Ovary (tissue), 9 donors: ENCODE measurements around the gene MYOM3. TPM values are rescaled to one million over a fixed set of nuclear protein-coding genes. Genes with fewer than 3 reads are reported as not detected.

ENCODE experiments used
- DNase-seq, 5 donors: peaks; one replicate each; pipeline ENCODE4 v3.0.0-alpha.2; 2019 to 2020
- H3K27ac ChIP-seq, 2 donors: fragments of 200-600 bp; one replicate each; pipeline versions ENCODE4 v1.5.1 to v1.8.0; 2019 to 2022
- H3K27me3 ChIP-seq: fragments of 200-600 bp; one replicate; pipeline ENCODE4 v1.8.0; 2022
- H3K36me3 ChIP-seq: fragments of 200-600 bp; sonication (generic); one replicate; pipeline ENCODE4 v1.5.1; 2019
- H3K4me1 ChIP-seq: one replicate; pipeline ENCODE4 v1.8.1; 2013; ENCODE audit warnings: mild to moderate bottlenecking, moderate library complexity; ENCODE audit not compliant: insufficient read depth
- H3K4me3 ChIP-seq: fragments of 200-600 bp; sonication (generic); one replicate; pipeline ENCODE4 v1.5.1; 2017
- H3K9me3 ChIP-seq, 2 donors: fragments of 200-600 bp in 1 of 2; sonication (generic) in 1 of 2; one replicate each; pipeline versions ENCODE4 v1.5.1 to v1.8.1; 2013 to 2019; ENCODE audit warnings: mild to moderate bottlenecking in 1 of 2, moderate library complexity in 1 of 2
- CTCF ChIP-seq, 3 donors: fragments of 450-650 bp in 2 of 3; fragments of 200-600 bp in 1 of 3; IDR thresholded peaks; one replicate each; pipeline versions ENCODE4 v1.5.1 to v1.8.0; 2016 to 2022; ENCODE audit warnings: antibody characterized with exemption in 3 of 3, mild to moderate bottlenecking in 1 of 3
- EP300 ChIP-seq: sonication (generic); formaldehyde crosslinking; IDR thresholded peaks from one replicate; pipeline ENCODE4 v1.6.1; 2017; ENCODE audit warnings: antibody characterized with exemption
- POLR2A ChIP-seq: fragments of 450-650 bp; IDR thresholded peaks from one replicate; pipeline ENCODE4 v1.6.1; 2017; ENCODE audit warnings: antibody characterized with exemption, mild to moderate bottlenecking, moderate library complexity
- WGBS, 3 donors: extraction: QIAGEN DNeasy Blood & Tissue Kit in 1 of 3; methylation state at CpG; one replicate each; pipeline versions ENCODE4 v1.1.5 to v1.1.7; 2013 to 2017; 5-methylcytosine and 5-hydroxymethylcytosine counted together
- intact Hi-C, 4 donors: fragments of 100-400 bp; cut with DNase I; formaldehyde crosslinking; loops; one replicate each; pipeline versions ENCODE4 v1.11.0 to v1.15.1; 2022 to 2023
- polyA plus RNA-seq, 2 donors: library from polyadenylated mRNA; stranded (reverse); fragments of 200-250 nt in 1 of 2; fragments of 350-450 nt in 1 of 2; fragmentation: Illumina TruSeq in 1 of 2; extraction: RNeasy Lipid Tissue Mini Kit (QIAGEN cat#74804) in 1 of 2; gene quantifications; one replicate each; pipeline ENCODE4 v1.2.3, GENCODE V29; 2013 to 2014
- total RNA-seq, 7 donors: library from RNA; depleted of rRNA in 2 of 7; stranded (reverse); fragments of >200 nt in 2 of 7; fragmentation: NEBNext Ultra II Directional in 3 of 7; extraction: Animal tissue kit (Norgen Biotek cat#: 25700) in 3 of 7; gene quantifications; one replicate each; pipeline versions ENCODE4 v1.1.0 to v1.2.4, GENCODE V29; 2016 to 2023
- donor health status: DM: no; HTN: no; CAD: no; lungs with moderate emphysema.
- donor health status: DM: no; HTN: no; CAD: no.
- donor health status: Bipolar disorder and iron deficiency.
- donor health status: DM: yes; HTN: yes; CAD: no.
- donor health status: DM: no; HTN: no; CAD: no.
- donor health status: DM: yes; HTN: yes; CAD: no.

Gene MYOM3
- total and polyA plus RNA-seq, 9 donors, result 0.08 to 1.2 (median 0.27) TPM

- Histone ChIP-seq H3K27me3 (no peaks in the 10 kb centered on the region), H3K27ac (no peak overlapping the region), H3K4me1 (no peaks in the 10 kb centered on the region), H3K9me3 (no peaks in the 10 kb centered on the region), H3K36me3 (no peaks in the 10 kb centered on the region), H3K4me3 (no peak overlapping the region)
- intact Hi-C loops, result no loop called here
- WGBS, 3 donors, result 80 to 91% (median 82%) methylated on average over 3 of the region's 3 CpGs
- no peak for DNase-seq
- TF ChIP-seq CTCF (IDR thresholded peaks at IDR 0.05) (no peak), POLR2A (no peak), EP300 (no peak)
Measured at GRCh38 chr1:24134376-24134775, 22.4 kb upstream of the MYOM3 start.

- intact Hi-C loops, result no loop called here
- H3K27ac ChIP-seq, result no peak overlapping the region
- TF ChIP-seq EP300 (no peak), POLR2A (no peak), CTCF (IDR thresholded peaks at IDR 0.05) (no peak)
- H3K36me3 ChIP-seq, result no peaks in the 10 kb centered on the region
- H3K27me3 ChIP-seq, result no peaks in the 10 kb centered on the region
- DNase-seq, result no peak
- no peaks in the 10 kb centered on the region for H3K9me3 ChIP-seq
- WGBS, 3 donors, result 93 to 98% (median 94%) methylated on average over 1 of the region's 1 CpG
- no peak overlapping the region for H3K4me3 ChIP-seq
- no peaks in the 10 kb centered on the region for H3K4me1 ChIP-seq
Measured at GRCh38 chr1:24133819-24134218, 21.9 kb upstream of the MYOM3 start.

GRCh38 chr1:24130385-24130784, 18.4 kb upstream of the MYOM3 start:
- DNase-seq, result no peak
- H3K4me3 ChIP-seq, result no peak overlapping the region
- no peaks in the 10 kb centered on the region for H3K36me3 ChIP-seq
- TF ChIP-seq CTCF (IDR thresholded peaks at IDR 0.05) (no peak), EP300 (no peak), POLR2A (no peak)
- 75 to 83% (median 78%) methylated on average over 3 of the region's 3 CpGs for whole genome bisulfite sequencing, 3 donors
- H3K27ac ChIP-seq, result no peak overlapping the region
- no peaks in the 10 kb centered on the region for H3K9me3 ChIP-seq
- H3K4me1 ChIP-seq, result no peaks in the 10 kb centered on the region
- no peaks in the 10 kb centered on the region for H3K27me3 ChIP-seq
- intact Hi-C loops, result no loop called here

- DNase-seq, result no peak
- H3K27ac ChIP-seq, result no peak overlapping the region
- 72 to 82% (median 76%) methylated on average over 7 of the region's 7 CpGs for WGBS, 3 donors
- H3K27me3 ChIP-seq, result no peaks in the 10 kb centered on the region
- no peak overlapping the region for H3K4me3 ChIP-seq
- H3K4me1 ChIP-seq, result no peaks in the 10 kb centered on the region
- H3K36me3 ChIP-seq, result no peaks in the 10 kb centered on the region
- H3K9me3 ChIP-seq, result no peaks in the 10 kb centered on the region
- intact Hi-C loops, result no loop called here
- TF ChIP-seq CTCF (IDR thresholded peaks at IDR 0.05) (no peak), POLR2A (no peak), EP300 (no peak)
Measured at GRCh38 chr1:24127801-24128363, 15.9 kb upstream of the MYOM3 start.
